ENCODE data around the gene NKD2. TPM values are rescaled to one million over a fixed set of nuclear protein-coding genes. Genes with fewer than 3 reads are reported as not detected.

Gene NKD2
- total and polyA plus RNA-seq, 9 of the 15 experiments (the other 6 are each of a cell fraction or from before 2014, with no cell fraction given): 0.09 to 0.64 (median 0.27) TPM; not detected in 5

DNA sequence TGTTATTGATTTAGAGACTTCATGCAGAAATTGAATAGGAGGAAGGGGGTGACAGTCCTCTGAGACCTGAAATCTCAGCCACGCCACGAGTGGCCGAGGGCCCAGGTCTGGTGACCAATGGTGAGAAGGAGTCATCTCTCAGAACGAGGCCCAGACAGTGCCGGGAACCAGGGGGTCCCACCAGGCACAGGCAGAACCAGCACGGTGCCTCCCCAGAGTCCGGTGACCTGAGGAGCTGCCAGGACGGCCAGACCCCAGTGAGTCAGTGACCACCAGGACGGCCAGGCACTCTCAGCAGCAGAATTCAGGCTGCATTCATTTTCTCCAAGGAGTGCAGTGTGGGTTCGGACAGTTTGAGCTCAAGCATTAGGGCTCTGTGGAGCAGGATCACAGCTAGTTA lies 43.8 kb upstream of the NKD2 start:
- H3K9ac ChIP-seq (ENCODE audit: insufficient read depth in 1 of 2, low read depth in 2 of 2, low read length in 2 of 2): peak overlapping the region in 1 of 2 experiments; percentile 4; a peak in 1 of 4 replicates
- peaks cover 26 to 66% of the 10 kb centered on the region in 2 experiments; a peak in 4 of 5 replicates for H3K27me3 ChIP-seq (ENCODE audit: control insufficient read depth in 2 of 2, insufficient read depth in 2 of 2, low read length in 2 of 2)
- intact Hi-C loops (cut with micrococcal nuclease) (no loop called here), in situ Hi-C loops (cut with MboI) (no loop called here)
- ChIA-PET CTCF (ENCODE audit: low intra/inter-chr PET ratio) (no interaction called here), POLR2A (interaction anchor here (1.1 kb wide), 1 partner anchor 17 kb away, joined by 3 read pairs; no protein-coding TSS in a partner anchor)
- H3K4me2 ChIP-seq (ENCODE audit: insufficient read depth, low read length): no peak overlapping the region
- H3K9me3 ChIP-seq (replicated peaks; ENCODE audit: control insufficient read depth, insufficient read depth, low read depth, low read length): no peaks in the 10 kb centered on the region
- FAIRE-seq: no peak
- WGBS (ENCODE audit: insufficient coverage, low coverage, missing lambda C conversion rate): 45% methylated on average over 10 of the region's 10 CpGs
- H3K36me3 ChIP-seq (ENCODE audit: control insufficient read depth, insufficient read depth, low read length): no peaks in the 10 kb centered on the region
- TF ChIP-seq ZNF589 (CRISPR knock-in tag; IDR thresholded peaks at IDR 0.05; ENCODE audit: low read depth): no peak
- no peak for TF ChIP-seq PPARD (CRISPR knock-in tag; IDR thresholded peaks at IDR 0.05)
- no peak for TF ChIP-seq HSF4 (CRISPR knock-in tag; IDR thresholded peaks at IDR 0.05; ENCODE audit: borderline replicate concordance)
- TF ChIP-seq ZNF449 (CRISPR knock-in tag; IDR thresholded peaks at IDR 0.05): no peak
- TF ChIP-seq CHD4 (IDR thresholded peaks at IDR 0.05; ENCODE audit: insufficient read depth, insufficient replicate concordance, low read depth, low read length, poor library complexity, severe bottlenecking): no peak
- TF ChIP-seq, protein P1, sequence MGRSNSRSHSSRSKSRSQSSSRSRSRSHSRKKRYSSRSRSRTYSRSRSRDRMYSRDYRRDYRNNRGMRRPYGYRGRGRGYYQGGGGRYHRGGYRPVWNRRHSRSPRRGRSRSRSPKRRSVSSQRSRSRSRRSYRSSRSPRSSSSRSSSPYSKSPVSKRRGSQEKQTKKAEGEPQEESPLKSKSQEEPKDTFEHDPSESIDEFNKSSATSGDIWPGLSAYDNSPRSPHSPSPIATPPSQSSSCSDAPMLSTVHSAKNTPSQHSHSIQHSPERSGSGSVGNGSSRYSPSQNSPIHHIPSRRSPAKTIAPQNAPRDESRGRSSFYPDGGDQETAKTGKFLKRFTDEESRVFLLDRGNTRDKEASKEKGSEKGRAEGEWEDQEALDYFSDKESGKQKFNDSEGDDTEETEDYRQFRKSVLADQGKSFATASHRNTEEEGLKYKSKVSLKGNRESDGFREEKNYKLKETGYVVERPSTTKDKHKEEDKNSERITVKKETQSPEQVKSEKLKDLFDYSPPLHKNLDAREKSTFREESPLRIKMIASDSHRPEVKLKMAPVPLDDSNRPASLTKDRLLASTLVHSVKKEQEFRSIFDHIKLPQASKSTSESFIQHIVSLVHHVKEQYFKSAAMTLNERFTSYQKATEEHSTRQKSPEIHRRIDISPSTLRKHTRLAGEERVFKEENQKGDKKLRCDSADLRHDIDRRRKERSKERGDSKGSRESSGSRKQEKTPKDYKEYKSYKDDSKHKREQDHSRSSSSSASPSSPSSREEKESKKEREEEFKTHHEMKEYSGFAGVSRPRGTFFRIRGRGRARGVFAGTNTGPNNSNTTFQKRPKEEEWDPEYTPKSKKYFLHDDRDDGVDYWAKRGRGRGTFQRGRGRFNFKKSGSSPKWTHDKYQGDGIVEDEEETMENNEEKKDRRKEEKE (IDR thresholded peaks at IDR 0.05; ENCODE audit: borderline replicate concordance in 1 of 2, control insufficient read depth in 1 of 2, low read depth in 2 of 2, low read length in 1 of 2): no peak
- no peak for TF ChIP-seq STAT5B (CRISPR knock-in tag; IDR thresholded peaks at IDR 0.05)
- TF ChIP-seq CC2D1A (IDR thresholded peaks at IDR 0.05): no peak
- no peak for TF ChIP-seq GMEB1 (CRISPR knock-in tag; IDR thresholded peaks at IDR 0.05)
- 0 out of 2 replicates have a peak, but pooled peaks cover 8% of the 10 kb centered on the region for H4K20me1 ChIP-seq (replicated peaks; ENCODE audit: control insufficient read depth, insufficient read depth, low read length)
- no TSS peak for BruUV-seq (replicated peaks)
- DNase-seq (ENCODE audit: extremely low read depth in 1 of 4, low spot score in 3 of 4): no peak
- no peaks in the 10 kb centered on the region for H3K79me2 ChIP-seq (ENCODE audit: control insufficient read depth, insufficient read depth, low read length)
- no peaks in the 10 kb centered on the region for H3K9me1 ChIP-seq (ENCODE audit: control insufficient read depth, insufficient read depth, low read length)
- no peak overlapping the region for H3K27ac ChIP-seq (ENCODE audit: extremely low read depth, low read depth, low read length)
- H2AFZ ChIP-seq (ENCODE audit: low read depth, low read length): no peak overlapping the region
- no peak overlapping the region for H3K4me3 ChIP-seq
- no peak for ATAC-seq
- peaks cover 18 to 53% of the 10 kb centered on the region in 2 experiments for H3K4me1 ChIP-seq (replicated peaks in 1 of 2; ENCODE audit: control insufficient read depth in 2 of 2, insufficient read depth in 2 of 2, low read length in 2 of 2)

All from K562 (cell line).